Prostate gland (tissue), 2 donors: ENCODE results near the gene RILPL1.

Source experiments
- POLR2AphosphoS5 ChIP-seq: sonication (generic); formaldehyde crosslinking; IDR thresholded peaks from one replicate; pipeline ENCODE4 v1.6.1; 2017; ENCODE audit warnings: antibody characterized with exemption
- TF ChIP-seq, protein P1 (sequence below), 4 experiments: fragments of 200-600 bp in 2 of 4; fragments of 450-650 bp in 2 of 4; sonication (generic) in 2 of 4; IDR thresholded peaks; 1 replicate in 3 of 4; 2 replicates in 1 of 4; pipeline ENCODE4 v1.5.1; 2016 to 2019; ENCODE audit warnings: antibody characterized with exemption in 4 of 4, mild to moderate bottlenecking in 2 of 4, moderate library complexity in 2 of 4

DNA sequence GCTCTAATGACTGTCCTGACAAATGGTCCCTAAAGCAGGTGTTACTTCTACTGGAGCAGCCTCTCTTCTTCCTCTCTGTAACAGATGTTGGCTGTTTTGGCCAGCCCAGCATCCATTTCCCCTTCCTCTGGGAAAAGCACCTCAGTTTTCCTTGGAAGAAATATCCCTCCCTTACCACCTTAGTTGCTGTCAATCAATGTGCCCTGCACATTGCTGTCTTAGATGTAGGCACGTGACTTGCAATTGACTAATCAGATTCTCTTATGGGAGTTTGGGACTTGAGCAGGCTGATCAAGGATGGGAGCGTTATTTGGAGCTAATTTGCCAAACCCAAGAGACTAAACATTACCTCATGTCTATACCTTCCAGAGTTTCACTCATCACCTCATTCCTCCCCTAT lies 38.9 kb upstream of the RILPL1 start:
- TF ChIP-seq, protein P1, sequence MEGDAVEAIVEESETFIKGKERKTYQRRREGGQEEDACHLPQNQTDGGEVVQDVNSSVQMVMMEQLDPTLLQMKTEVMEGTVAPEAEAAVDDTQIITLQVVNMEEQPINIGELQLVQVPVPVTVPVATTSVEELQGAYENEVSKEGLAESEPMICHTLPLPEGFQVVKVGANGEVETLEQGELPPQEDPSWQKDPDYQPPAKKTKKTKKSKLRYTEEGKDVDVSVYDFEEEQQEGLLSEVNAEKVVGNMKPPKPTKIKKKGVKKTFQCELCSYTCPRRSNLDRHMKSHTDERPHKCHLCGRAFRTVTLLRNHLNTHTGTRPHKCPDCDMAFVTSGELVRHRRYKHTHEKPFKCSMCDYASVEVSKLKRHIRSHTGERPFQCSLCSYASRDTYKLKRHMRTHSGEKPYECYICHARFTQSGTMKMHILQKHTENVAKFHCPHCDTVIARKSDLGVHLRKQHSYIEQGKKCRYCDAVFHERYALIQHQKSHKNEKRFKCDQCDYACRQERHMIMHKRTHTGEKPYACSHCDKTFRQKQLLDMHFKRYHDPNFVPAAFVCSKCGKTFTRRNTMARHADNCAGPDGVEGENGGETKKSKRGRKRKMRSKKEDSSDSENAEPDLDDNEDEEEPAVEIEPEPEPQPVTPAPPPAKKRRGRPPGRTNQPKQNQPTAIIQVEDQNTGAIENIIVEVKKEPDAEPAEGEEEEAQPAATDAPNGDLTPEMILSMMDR (IDR thresholded peaks at IDR 0.05): no peak
- TF ChIP-seq POLR2AphosphoS5: no peak
